DMS79 treated with DMSO at 0.1 percent for 48 hours (cell line): ENCODE measurements around the gene CD200.
"Not testable (repeated sequence)": the region's sequence is repeated elsewhere in the genome, so short reads cannot be mapped to it uniquely, and the experiment has no call there.

ENCODE experiments used
- DNase-seq: peaks from one replicate; lab custom pipeline; 2025; lab: John Stamatoyannopoulos, UW

The CD200 gene

GRCh38 chr3:112390783-112391641, 58.1 kb downstream of the CD200 start:
- no peak for DNase-seq

GRCh38 chr3:112391648-112392047, 58.7 kb downstream of the CD200 start:
- no peak for DNase-seq

- no peak for DNase-seq
Measured at GRCh38 chr3:112392393-112393359, 59.7 kb downstream of the CD200 start.

GRCh38 chr3:112393360-112393728, 60.4 kb downstream of the CD200 start:
- DNase-seq, result no peak

- DNase-seq, result no peak
Measured at GRCh38 chr3:112394003-112394640, 61.2 kb downstream of the CD200 start.

GRCh38 chr3:112395181-112395895, 62.4 kb downstream of the CD200 start:
- no peak for DNase-seq

GRCh38 chr3:112395896-112396290, 62.9 kb downstream of the CD200 start:
- no peak for DNase-seq

- DNase-seq, result no peak
Measured at GRCh38 chr3:112397556-112397955, 64.6 kb downstream of the CD200 start.

- no peak for DNase-seq
Measured at GRCh38 chr3:112399064-112399463, 66.1 kb downstream of the CD200 start.

- DNase-seq, result not testable (repeated sequence)
Measured at GRCh38 chr3:112399554-112399953, 66.6 kb downstream of the CD200 start.

GRCh38 chr3:112400317-112400716, 67.4 kb downstream of the CD200 start:
- DNase-seq, result not testable (repeated sequence)

GRCh38 chr3:112401617-112402016, 68.7 kb downstream of the CD200 start:
- no peak for DNase-seq

GRCh38 chr3:112403103-112403502, 70.1 kb downstream of the CD200 start:
- DNase-seq, result no peak

- not testable (repeated sequence) for DNase-seq
Measured at GRCh38 chr3:112404924-112405549, 72.1 kb downstream of the CD200 start.

- no peak for DNase-seq
Measured at GRCh38 chr3:112405845-112406244, 72.9 kb downstream of the CD200 start.

- no peak for DNase-seq
Measured at GRCh38 chr3:112407214-112407887, 74.4 kb downstream of the CD200 start.

GRCh38 chr3:112407888-112408702, 75.1 kb downstream of the CD200 start:
- no peak for DNase-seq

GRCh38 chr3:112409041-112409440, 76.1 kb downstream of the CD200 start:
- DNase-seq, result no peak

GRCh38 chr3:112411425-112411824, 78.5 kb downstream of the CD200 start:
- no peak for DNase-seq
